Testis (tissue), 3 donors: ENCODE measurements around the gene TMEM178B. TPM values are rescaled to one million over a fixed set of nuclear protein-coding genes. Genes with fewer than 3 reads are reported as not detected.

Experiments used
- DNase-seq: peaks from one replicate; pipeline ENCODE4 v3.0.0-alpha.2; 2019
- H3K27ac ChIP-seq, 2 donors: fragments of 200-600 bp; sonication (generic); one replicate each; pipeline ENCODE4 v1.5.1; 2019
- H3K27me3 ChIP-seq: fragments of 200-600 bp; sonication (generic); one replicate; pipeline ENCODE4 v1.5.1; 2019
- H3K36me3 ChIP-seq: fragments of 200-600 bp; sonication (generic); one replicate; pipeline ENCODE4 v1.5.1; 2017; ENCODE audit warnings: low read depth; ENCODE audit errors: missing control alignments
- H3K4me1 ChIP-seq: fragments of 200-600 bp; sonication (generic); one replicate; pipeline ENCODE4 v1.5.1; 2019
- H3K4me3 ChIP-seq, 2 donors: fragments of 200-600 bp; sonication (generic); one replicate each; pipeline ENCODE4 v1.5.1; 2017 to 2019
- H3K9me3 ChIP-seq: fragments of 200-600 bp; sonication (generic); one replicate; pipeline ENCODE4 v1.5.1; 2017
- POLR2A ChIP-seq: fragments of 450-650 bp; IDR thresholded peaks from one replicate; pipeline ENCODE4 v1.6.1; 2017; ENCODE audit warnings: antibody characterized with exemption, mild to moderate bottlenecking, moderate library complexity
- WGBS, 2 donors: methylation state at CpG; one replicate each; pipeline ENCODE4 v1.1.5; 2018; 5-methylcytosine and 5-hydroxymethylcytosine counted together
- intact Hi-C: fragments of 100-400 bp; cut with DNase I; formaldehyde crosslinking; loops from one replicate; pipeline ENCODE4 v1.15.1; 2023; ENCODE audit warnings: low total_unique reads
- polyA plus RNA-seq: library from polyadenylated mRNA; stranded (reverse); fragments of 350-450 nt; fragmentation: Illumina TruSeq; extraction: RNeasy Lipid Tissue Mini Kit (QIAGEN cat#74804); gene quantifications from one replicate; pipeline ENCODE4 v1.2.3, GENCODE V29; 2014; ENCODE audit warnings: low read depth, low replicate concordance; ENCODE audit not compliant: insufficient read depth
- total RNA-seq, 2 donors: library from RNA; depleted of rRNA; stranded (reverse); fragments of >200 nt; gene quantifications; one replicate each; pipeline ENCODE4 v1.2.3, GENCODE V29; 2016
- TF ChIP-seq, protein P1 (sequence below), 3 experiments: fragments of 450-650 bp in 2 of 3; fragments of 200-600 bp in 1 of 3; sonication (generic) in 1 of 3; IDR thresholded peaks; one replicate each; pipeline ENCODE4 v1.5.1; 2016 to 2019; ENCODE audit warnings: antibody characterized with exemption in 3 of 3, mild to moderate bottlenecking in 2 of 3, moderate library complexity in 1 of 3

The TMEM178B gene
- total and polyA plus RNA-seq, 3 donors from 2014 or later, result 1.7 to 7.2 (median 2.0) TPM

DNA sequence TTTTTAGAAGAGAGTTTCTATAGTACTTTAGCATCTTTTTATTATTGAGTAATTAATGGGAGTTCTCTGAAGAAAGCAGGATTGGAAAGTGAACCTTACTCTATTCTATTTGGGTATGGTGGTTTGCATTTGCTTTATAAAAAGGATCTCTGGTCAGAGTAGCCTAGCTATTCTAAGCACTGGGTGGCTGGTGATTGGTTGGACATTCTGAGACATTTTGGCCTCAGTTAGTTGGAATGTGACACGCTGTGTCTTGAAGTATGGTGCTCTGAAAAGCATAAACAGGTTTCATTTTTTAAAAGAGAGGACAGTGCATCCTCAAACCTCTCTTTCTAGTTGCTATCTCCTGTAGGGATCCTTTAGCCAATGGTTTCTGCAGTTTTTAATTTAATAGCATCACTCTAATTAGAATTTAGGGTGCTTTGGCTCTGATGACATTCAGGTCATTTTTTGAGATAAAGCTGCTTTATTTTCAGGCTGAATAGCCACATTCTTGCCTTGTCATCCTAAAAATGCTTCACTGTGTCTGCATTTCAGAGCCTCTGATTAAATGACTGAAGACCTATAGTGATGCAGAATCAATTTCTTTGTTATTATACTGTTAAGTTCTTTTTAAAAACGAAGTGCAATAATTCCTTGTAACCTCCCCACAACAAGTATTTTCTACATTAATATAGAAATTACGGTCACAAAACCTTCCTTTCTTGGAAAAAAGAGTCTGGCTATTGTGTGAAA lies 20.6 kb downstream of the TMEM178B start:
- no peak for DNase-seq
- no peaks in the 10 kb centered on the region for H3K9me3 ChIP-seq
- no peak for TF ChIP-seq POLR2A
- TF ChIP-seq, protein P1, sequence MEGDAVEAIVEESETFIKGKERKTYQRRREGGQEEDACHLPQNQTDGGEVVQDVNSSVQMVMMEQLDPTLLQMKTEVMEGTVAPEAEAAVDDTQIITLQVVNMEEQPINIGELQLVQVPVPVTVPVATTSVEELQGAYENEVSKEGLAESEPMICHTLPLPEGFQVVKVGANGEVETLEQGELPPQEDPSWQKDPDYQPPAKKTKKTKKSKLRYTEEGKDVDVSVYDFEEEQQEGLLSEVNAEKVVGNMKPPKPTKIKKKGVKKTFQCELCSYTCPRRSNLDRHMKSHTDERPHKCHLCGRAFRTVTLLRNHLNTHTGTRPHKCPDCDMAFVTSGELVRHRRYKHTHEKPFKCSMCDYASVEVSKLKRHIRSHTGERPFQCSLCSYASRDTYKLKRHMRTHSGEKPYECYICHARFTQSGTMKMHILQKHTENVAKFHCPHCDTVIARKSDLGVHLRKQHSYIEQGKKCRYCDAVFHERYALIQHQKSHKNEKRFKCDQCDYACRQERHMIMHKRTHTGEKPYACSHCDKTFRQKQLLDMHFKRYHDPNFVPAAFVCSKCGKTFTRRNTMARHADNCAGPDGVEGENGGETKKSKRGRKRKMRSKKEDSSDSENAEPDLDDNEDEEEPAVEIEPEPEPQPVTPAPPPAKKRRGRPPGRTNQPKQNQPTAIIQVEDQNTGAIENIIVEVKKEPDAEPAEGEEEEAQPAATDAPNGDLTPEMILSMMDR (IDR thresholded peaks at IDR 0.05), result no peak
- no peaks in the 10 kb centered on the region for H3K4me1 ChIP-seq
- H3K36me3 ChIP-seq, result no peaks in the 10 kb centered on the region
- no peak overlapping the region for H3K27ac ChIP-seq
- H3K27me3 ChIP-seq, result no peaks in the 10 kb centered on the region
- intact Hi-C loops, result no loop called here
- 57 to 58% methylated on average over 3 of the region's 3 CpGs for WGBS, 2 donors
- H3K4me3 ChIP-seq, result no peak overlapping the region

DNA sequence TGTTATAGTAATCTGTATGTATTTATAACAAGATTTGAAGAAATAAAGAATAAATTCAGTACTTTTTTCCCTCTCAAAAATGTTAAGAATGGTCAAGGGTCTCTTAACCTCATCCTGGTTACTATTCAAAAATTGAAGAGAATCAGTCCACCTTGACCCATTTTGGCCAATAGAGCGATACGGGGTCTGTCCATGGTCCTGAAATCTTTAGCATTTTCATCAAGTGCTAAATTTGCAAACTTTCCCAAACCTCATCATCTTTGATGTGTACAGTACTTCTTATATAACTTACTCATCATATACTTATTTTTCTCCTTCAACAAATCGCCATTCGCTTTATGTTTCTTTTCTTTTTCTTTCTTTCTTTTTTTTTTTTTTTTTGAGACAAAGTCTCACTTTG lies 23.6 kb downstream of the TMEM178B start:
- H3K4me1 ChIP-seq, result no peaks in the 10 kb centered on the region
- H3K4me3 ChIP-seq, result no peak overlapping the region
- H3K9me3 ChIP-seq, result no peaks in the 10 kb centered on the region
- TF ChIP-seq, protein P1 (IDR thresholded peaks at IDR 0.05), result no peak
- TF ChIP-seq POLR2A, result no peak
- no peaks in the 10 kb centered on the region for H3K27me3 ChIP-seq
- 43 to 51% methylated on average over 4 of the region's 4 CpGs for WGBS, 2 donors
- H3K36me3 ChIP-seq, result no peaks in the 10 kb centered on the region
- intact Hi-C loops, result no loop called here
- H3K27ac ChIP-seq, result no peak overlapping the region
- no peak for DNase-seq

DNA sequence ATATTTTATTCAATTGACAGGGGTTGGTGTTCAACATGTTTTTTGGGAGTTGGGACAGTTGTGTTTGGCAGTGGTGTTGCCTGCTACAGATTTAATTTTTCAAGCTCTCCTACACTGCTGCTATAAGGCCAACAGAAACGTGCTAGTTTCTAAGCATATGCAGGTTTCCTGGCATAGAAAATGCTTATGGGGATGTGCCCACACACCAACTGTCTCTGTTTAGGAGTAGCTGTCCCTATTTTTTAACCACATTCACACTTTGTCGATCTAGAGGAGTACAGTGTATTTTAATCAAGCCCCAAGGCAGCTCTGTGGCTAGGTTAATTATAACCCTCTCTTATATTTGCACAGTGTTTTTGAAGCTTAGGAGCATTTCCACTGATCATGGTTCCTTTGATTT lies 28.6 kb downstream of the TMEM178B start:
- Histone ChIP-seq H3K27me3 (no peaks in the 10 kb centered on the region), H3K36me3 (no peaks in the 10 kb centered on the region), H3K27ac (no peak overlapping the region), H3K4me1 (no peaks in the 10 kb centered on the region), H3K4me3 (no peak overlapping the region), H3K9me3 (no peaks in the 10 kb centered on the region)
- no peak for DNase-seq
- 84 to 93% methylated on average over 2 of the region's 2 CpGs for WGBS, 2 donors
- intact Hi-C loops, result no loop called here
- TF ChIP-seq POLR2A, result no peak
- TF ChIP-seq, protein P1 (IDR thresholded peaks at IDR 0.05), result no peak

DNA sequence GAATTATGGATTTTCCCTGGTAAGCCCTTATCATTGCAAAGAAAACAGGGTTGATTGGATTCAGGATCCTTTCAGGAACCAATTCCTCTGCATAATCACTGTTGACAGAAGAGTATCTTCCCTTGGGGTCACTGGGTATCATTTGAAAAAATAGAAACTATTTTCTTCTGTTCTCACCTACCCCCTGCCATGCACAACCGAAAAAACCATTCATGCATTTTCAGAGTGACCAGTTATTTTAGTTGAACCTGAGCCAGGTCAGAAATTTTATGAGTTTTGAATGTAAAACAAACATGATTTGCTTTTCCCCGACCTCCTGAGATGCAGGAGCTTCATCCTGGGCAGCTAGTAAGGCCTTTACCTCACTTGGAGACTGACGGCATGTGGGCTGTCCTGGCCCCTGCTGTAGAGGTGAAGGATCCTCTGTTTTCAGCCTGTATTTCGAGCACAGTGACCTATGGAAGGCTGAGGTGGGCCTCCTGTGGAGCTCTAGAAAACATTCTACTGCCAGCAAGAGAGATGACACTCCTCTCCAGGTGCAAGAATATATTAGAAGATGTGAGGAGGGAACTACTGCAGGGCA lies 30.1 kb downstream of the TMEM178B start:
- intact Hi-C loops, result no loop called here
- Histone ChIP-seq H3K9me3 (no peaks in the 10 kb centered on the region), H3K36me3 (no peaks in the 10 kb centered on the region), H3K27ac (no peak overlapping the region), H3K4me3 (no peak overlapping the region), H3K4me1 (no peaks in the 10 kb centered on the region), H3K27me3 (no peaks in the 10 kb centered on the region)
- 69 to 70% methylated on average over 4 of the region's 4 CpGs for WGBS, 2 donors
- no peak for TF ChIP-seq POLR2A
- TF ChIP-seq, protein P1 (IDR thresholded peaks at IDR 0.05), result no peak
- no peak for DNase-seq

DNA sequence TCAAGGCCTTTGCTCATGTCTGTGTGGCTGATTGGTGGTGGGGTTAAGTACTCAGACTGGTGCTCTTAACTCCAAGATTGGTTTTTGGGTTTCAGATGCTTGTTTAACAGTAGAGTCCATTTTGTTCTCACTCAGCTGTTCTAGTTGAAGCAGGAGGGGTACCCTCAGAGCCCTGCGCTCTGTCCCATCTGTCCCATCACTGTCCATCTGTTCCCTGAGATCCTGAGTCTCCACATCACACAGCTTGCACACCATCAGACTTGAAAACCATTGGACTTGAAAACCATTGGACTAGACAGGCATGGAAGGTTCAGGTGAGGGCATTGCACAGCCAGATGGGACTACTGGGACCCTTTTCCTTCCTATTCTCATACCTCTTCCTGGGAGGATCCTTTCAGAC lies 39.3 kb downstream of the TMEM178B start:
- Histone ChIP-seq H3K9me3 (no peaks in the 10 kb centered on the region), H3K4me3 (no peak overlapping the region), H3K36me3 (no peaks in the 10 kb centered on the region), H3K27ac (no peak overlapping the region), H3K27me3 (no peaks in the 10 kb centered on the region), H3K4me1 (no peaks in the 10 kb centered on the region)
- no peak for DNase-seq
- WGBS, 2 donors, result 86 to 95% methylated on average over 1 of the region's 1 CpG
- TF ChIP-seq POLR2A, result no peak
- TF ChIP-seq, protein P1 (IDR thresholded peaks at IDR 0.05), result no peak
- intact Hi-C loops, result no loop called here
